Panc1 (cell line): ENCODE results near the gene SLC25A22. TPM values are rescaled to one million over a fixed set of nuclear protein-coding genes. Genes with fewer than 3 reads are reported as not detected.

ENCODE experiments used
- ATAC-seq: fragments of 200-7000 bp; cut with Tn5 transposase; 2 replicates; pipeline ENCODE4 v1.9.1; 2020; ENCODE audit warnings: mild to moderate bottlenecking, moderate library complexity
- BruUV-seq: library from RNA; stranded (reverse); fragments of 400-500 nt; replicated peaks from 2 replicates; lab custom pipeline; 2021; lab: Mats Ljungman, UMichigan
- CTCF ChIA-PET: fragments of 300-600 bp; sonication (Branson Sonifier 250); formaldehyde crosslinking; loops from one replicate; lab custom pipeline; 2022; ENCODE audit warnings: antibody characterized with exemption; lab: Charles Lee
- POLR2A ChIA-PET: fragments of 300-600 bp; sonication (Branson Sonifier 250); formaldehyde crosslinking; loops from one replicate; lab custom pipeline; 2022; ENCODE audit warnings: antibody characterized with exemption; lab: Charles Lee
- DNase-seq: peaks from one replicate; pipeline ENCODE4 v3.0.0-alpha.2; 2010; ENCODE audit warnings: low read depth, low spot score
- H3K27ac ChIP-seq: 2 replicates; pipeline ENCODE4 v1.5.1; 2011; ENCODE audit warnings: mild to moderate bottlenecking, low read length, inconsistent platforms
- H3K27me3 ChIP-seq: fragments of 200-500 bp; sonication (Bioruptor generic); 2 replicates; pipeline ENCODE4 v1.6.0; 2014; ENCODE audit warnings: low read length, inconsistent platforms; ENCODE audit not compliant: control insufficient read depth, insufficient read depth
- H3K36me3 ChIP-seq: fragments of 200-500 bp; sonication (Bioruptor generic); 2 replicates; pipeline ENCODE4 v1.5.1; 2014; ENCODE audit warnings: inconsistent platforms, mild to moderate bottlenecking, low read length, moderate library complexity; ENCODE audit not compliant: control insufficient read depth, insufficient read depth
- H3K4me1 ChIP-seq: 2 replicates; pipeline ENCODE4 v1.5.1; 2011; ENCODE audit warnings: inconsistent platforms, mild to moderate bottlenecking, low read length, moderate library complexity; ENCODE audit not compliant: control insufficient read depth, insufficient read depth
- H3K4me3 ChIP-seq, 2 experiments: 2 replicates each; pipeline ENCODE4 v1.5.1; 2011 to 2012; ENCODE audit warnings: low read depth in 2 of 2, low read length in 2 of 2, mild to moderate bottlenecking in 2 of 2, inconsistent platforms in 1 of 2, moderate library complexity in 1 of 2
- H3K9me3 ChIP-seq: fragments of 200-500 bp; sonication (Bioruptor generic); 2 replicates; pipeline ENCODE4 v1.5.1; 2014; ENCODE audit warnings: low read depth, mild to moderate bottlenecking, inconsistent platforms, low read length, moderate library complexity; ENCODE audit not compliant: control insufficient read depth, insufficient read depth
- POLR2AphosphoS5 ChIP-seq: IDR thresholded peaks from 2 replicates; pipeline ENCODE4 v1.6.1; 2012; ENCODE audit warnings: mild to moderate bottlenecking, low read depth, low read length, moderate library complexity
- SIN3A ChIP-seq: IDR thresholded peaks from 2 replicates; pipeline ENCODE4 v1.6.1; 2012; ENCODE audit warnings: low read depth, mild to moderate bottlenecking, low read length, moderate library complexity, borderline replicate concordance; ENCODE audit not compliant: insufficient read depth
- TCF7L2 ChIP-seq: IDR thresholded peaks from 2 replicates; pipeline ENCODE4 v1.6.1; 2011; ENCODE audit warnings: mild to moderate bottlenecking, low read depth, low read length, inconsistent platforms
- in situ Hi-C: cut with HindIII; loops from 2 replicates; pipeline ENCODE4 v1.10.0; 2016; ENCODE audit warnings: low sequenced_read_pairs, low pct_unique_long_range_greater_than_20kb
- intact Hi-C: fragments of 100-400 bp; cut with micrococcal nuclease; formaldehyde crosslinking; loops from one replicate; pipeline ENCODE4 v1.10.0; 2022; ENCODE audit not compliant: unreplicated experiment
- total RNA-seq: library from RNA; stranded (reverse); gene quantifications from one replicate; pipeline ENCODE4 v1.2.1, GENCODE V29; 2021; ENCODE audit not compliant: unreplicated experiment
- TF ChIP-seq, protein P1 (sequence below), 2 experiments: IDR thresholded peaks; 2 replicates each; pipeline ENCODE4 v1.6.1; 2011 to 2012; ENCODE audit warnings: low read depth in 2 of 2, control low read depth in 1 of 2, low read length in 1 of 2, mild to moderate bottlenecking in 1 of 2, moderate library complexity in 1 of 2; ENCODE audit not compliant: insufficient read depth in 1 of 2
- TF ChIP-seq, protein P2 (sequence below): fragments of 450-650 bp; IDR thresholded peaks from 2 replicates; pipeline ENCODE4 v1.5.1; 2017; ENCODE audit warnings: mild to moderate bottlenecking

SLC25A22 gene
- total RNA-seq, 1 experiment from 2014 or later = 119 TPM

DNA sequence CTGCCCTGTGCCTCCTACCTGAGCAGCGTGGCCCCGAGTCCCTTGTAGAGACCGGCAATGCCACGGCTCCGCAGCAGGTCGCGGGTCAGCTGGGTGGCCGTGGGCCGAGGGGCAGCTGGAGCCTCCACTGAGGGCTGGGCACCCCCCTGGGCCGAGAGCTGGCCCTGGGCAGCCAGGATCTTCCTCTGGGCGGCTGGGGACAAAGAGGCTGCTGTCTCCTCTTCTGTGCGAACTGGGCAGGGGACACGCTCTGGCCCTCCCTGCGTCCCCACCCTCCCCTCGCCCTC, 5.6 kb downstream of the SLC25A22 start:
- POLR2A ChIA-PET = no interaction called here
- CTCF ChIA-PET = no interaction called here
- ATAC-seq = no peak

DNA sequence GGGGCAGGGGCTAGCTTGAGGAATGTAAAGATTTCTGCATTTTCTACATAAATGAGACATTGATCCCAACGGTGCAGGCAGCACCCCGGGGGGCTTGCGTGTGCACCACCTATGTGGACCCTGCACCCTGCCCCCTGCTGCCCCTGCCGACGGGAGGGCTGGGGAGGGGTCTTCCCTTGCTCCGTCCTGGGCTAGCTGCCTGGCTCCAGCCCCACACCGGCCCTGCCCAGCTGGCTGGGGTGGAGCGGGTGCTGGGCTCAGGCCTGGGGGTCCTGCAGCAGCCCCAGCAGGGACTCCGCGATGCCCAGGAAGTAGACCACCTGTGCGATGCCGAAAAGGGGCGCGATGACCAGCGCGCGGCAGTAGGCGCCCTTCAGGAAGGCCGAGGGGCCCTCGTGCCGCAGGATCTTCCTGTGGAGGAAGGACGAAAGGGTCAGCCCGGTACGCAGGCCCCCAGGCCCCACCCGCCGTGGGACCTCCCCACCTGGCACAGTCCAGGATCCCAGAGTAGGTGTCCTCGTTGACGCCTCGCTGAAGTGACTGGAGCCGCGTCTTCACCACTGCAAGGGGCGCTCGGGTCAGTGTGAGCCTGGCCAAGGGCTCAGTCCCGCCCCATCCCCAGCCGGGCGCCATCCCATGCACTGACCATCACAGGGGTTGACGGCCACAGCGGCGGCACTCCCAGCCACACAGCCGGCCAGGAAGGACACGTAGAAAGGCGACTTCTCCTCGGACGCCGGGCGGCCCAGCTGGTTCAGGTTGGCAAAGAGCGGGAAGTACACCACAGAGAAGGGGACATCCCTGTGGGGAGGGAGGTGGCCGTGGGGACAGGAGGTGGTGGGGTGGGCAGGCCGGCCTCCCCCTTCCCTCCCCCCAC, 6.2 kb downstream of the SLC25A22 start:
- Histone ChIP-seq H3K9me3 (no peaks in the 10 kb centered on the region), H3K4me1 (peaks cover 62% of the 10 kb centered on the region), H3K4me3 (no peak overlapping the region), H3K27ac (peak overlapping the region; percentile 86; the same call in 1 of the 2 replicates), H3K27me3 (no peaks in the 10 kb centered on the region), H3K36me3 (no peaks in the 10 kb centered on the region; the same call in none of the 2 replicates)
- TF ChIP-seq POLR2AphosphoS5 (no peak), SIN3A (no peak), TCF7L2 (no peak)
- TF ChIP-seq, protein P1, sequence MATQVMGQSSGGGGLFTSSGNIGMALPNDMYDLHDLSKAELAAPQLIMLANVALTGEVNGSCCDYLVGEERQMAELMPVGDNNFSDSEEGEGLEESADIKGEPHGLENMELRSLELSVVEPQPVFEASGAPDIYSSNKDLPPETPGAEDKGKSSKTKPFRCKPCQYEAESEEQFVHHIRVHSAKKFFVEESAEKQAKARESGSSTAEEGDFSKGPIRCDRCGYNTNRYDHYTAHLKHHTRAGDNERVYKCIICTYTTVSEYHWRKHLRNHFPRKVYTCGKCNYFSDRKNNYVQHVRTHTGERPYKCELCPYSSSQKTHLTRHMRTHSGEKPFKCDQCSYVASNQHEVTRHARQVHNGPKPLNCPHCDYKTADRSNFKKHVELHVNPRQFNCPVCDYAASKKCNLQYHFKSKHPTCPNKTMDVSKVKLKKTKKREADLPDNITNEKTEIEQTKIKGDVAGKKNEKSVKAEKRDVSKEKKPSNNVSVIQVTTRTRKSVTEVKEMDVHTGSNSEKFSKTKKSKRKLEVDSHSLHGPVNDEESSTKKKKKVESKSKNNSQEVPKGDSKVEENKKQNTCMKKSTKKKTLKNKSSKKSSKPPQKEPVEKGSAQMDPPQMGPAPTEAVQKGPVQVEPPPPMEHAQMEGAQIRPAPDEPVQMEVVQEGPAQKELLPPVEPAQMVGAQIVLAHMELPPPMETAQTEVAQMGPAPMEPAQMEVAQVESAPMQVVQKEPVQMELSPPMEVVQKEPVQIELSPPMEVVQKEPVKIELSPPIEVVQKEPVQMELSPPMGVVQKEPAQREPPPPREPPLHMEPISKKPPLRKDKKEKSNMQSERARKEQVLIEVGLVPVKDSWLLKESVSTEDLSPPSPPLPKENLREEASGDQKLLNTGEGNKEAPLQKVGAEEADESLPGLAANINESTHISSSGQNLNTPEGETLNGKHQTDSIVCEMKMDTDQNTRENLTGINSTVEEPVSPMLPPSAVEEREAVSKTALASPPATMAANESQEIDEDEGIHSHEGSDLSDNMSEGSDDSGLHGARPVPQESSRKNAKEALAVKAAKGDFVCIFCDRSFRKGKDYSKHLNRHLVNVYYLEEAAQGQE (IDR thresholded peaks at IDR 0.05; ENCODE audit: insufficient read depth in 1 of 2, low read depth in 2 of 2, low read length in 1 of 2) = no peak
- TF ChIP-seq, protein P2, sequence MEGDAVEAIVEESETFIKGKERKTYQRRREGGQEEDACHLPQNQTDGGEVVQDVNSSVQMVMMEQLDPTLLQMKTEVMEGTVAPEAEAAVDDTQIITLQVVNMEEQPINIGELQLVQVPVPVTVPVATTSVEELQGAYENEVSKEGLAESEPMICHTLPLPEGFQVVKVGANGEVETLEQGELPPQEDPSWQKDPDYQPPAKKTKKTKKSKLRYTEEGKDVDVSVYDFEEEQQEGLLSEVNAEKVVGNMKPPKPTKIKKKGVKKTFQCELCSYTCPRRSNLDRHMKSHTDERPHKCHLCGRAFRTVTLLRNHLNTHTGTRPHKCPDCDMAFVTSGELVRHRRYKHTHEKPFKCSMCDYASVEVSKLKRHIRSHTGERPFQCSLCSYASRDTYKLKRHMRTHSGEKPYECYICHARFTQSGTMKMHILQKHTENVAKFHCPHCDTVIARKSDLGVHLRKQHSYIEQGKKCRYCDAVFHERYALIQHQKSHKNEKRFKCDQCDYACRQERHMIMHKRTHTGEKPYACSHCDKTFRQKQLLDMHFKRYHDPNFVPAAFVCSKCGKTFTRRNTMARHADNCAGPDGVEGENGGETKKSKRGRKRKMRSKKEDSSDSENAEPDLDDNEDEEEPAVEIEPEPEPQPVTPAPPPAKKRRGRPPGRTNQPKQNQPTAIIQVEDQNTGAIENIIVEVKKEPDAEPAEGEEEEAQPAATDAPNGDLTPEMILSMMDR = no peak
- in situ Hi-C loops (no loop called here), intact Hi-C loops (no loop called here)
- CTCF ChIA-PET = no interaction called here
- no peak for DNase-seq
- ATAC-seq = no peak
- no TSS peak for BruUV-seq
- POLR2A ChIA-PET = no interaction called here

More for the DNA sequence above, 5.6 kb downstream of the SLC25A22 start:
- Histone ChIP-seq H3K27me3 (no peaks in the 10 kb centered on the region), H3K4me3 (no peak overlapping the region), H3K36me3 (no peaks in the 10 kb centered on the region; the same call in none of the 2 replicates), H3K27ac (no peak overlapping the region), H3K4me1 (peaks cover 62% of the 10 kb centered on the region), H3K9me3 (no peaks in the 10 kb centered on the region)
- in situ Hi-C loops = no loop called here
- intact Hi-C loops = no loop called here
- no peak for DNase-seq
- no TSS peak for BruUV-seq
- TF ChIP-seq, protein P2 = no peak
- no peak for TF ChIP-seq POLR2AphosphoS5
- TF ChIP-seq TCF7L2 = no peak
- no peak for TF ChIP-seq SIN3A
- TF ChIP-seq, protein P1 (IDR thresholded peaks at IDR 0.05; ENCODE audit: insufficient read depth in 1 of 2, low read depth in 2 of 2, low read length in 1 of 2) = no peak
